PC-9 (cell line): Measurements from ENCODE around the gene SPATS2L. TPM values are rescaled to one million over a fixed set of nuclear protein-coding genes. Genes with fewer than 3 reads are reported as not detected.

Experiments
- BruUV-seq: library from RNA; stranded (reverse); fragments of 400-500 nt; replicated peaks from 2 replicates; lab custom pipeline; 2021; lab: Mats Ljungman, UMichigan
- CTCF ChIA-PET: fragments of 300-600 bp; sonication (Branson Sonifier 250); formaldehyde crosslinking; loops from one replicate; lab custom pipeline; 2022; ENCODE audit warnings: antibody characterized with exemption; lab: Charles Lee
- POLR2A ChIA-PET: fragments of 300-600 bp; sonication (Branson Sonifier 250); formaldehyde crosslinking; loops from one replicate; lab custom pipeline; 2022; ENCODE audit warnings: antibody characterized with exemption; ENCODE audit not compliant: unreplicated experiment; lab: Charles Lee
- DNase-seq, 2 experiments: peaks; one replicate each; pipeline versions ENCODE4 v3.0.0 to v3.0.0-alpha.2; 2015 to 2022; ENCODE audit warnings: mixed read lengths in 1 of 2
- H2AFZ ChIP-seq: fragments of 200-600 bp; sonication (generic); 2 replicates; pipeline ENCODE4 v1.8.1; 2017; ENCODE audit warnings: antibody characterized with exemption
- H3F3A ChIP-seq: fragments of 200-600 bp; sonication (generic); 2 replicates; pipeline ENCODE4 v1.8.1; 2017; ENCODE audit warnings: antibody characterized with exemption, mild to moderate bottlenecking, low read depth; ENCODE audit not compliant: insufficient read depth
- H3K27ac ChIP-seq: fragments of 200-600 bp; sonication (generic); 2 replicates; pipeline ENCODE4 v1.6.1; 2016; ENCODE audit warnings: mixed run types
- H3K27me3 ChIP-seq: fragments of 200-600 bp; sonication (generic); 2 replicates; pipeline ENCODE4 v1.6.1; 2016; ENCODE audit warnings: low read depth, mixed run types; ENCODE audit not compliant: insufficient read depth
- H3K36me3 ChIP-seq: fragments of 200-600 bp; sonication (generic); 2 replicates; pipeline ENCODE4 v1.6.1; 2016; ENCODE audit warnings: low read depth, mixed run types
- H3K4me1 ChIP-seq: fragments of 200-600 bp; sonication (generic); replicated peaks from 2 replicates; pipeline ENCODE4 v1.6.1; 2016; ENCODE audit warnings: mixed run types; ENCODE audit not compliant: insufficient read depth
- H3K4me2 ChIP-seq: fragments of 200-600 bp; sonication (generic); 2 replicates; pipeline ENCODE4 v1.6.1; 2017; ENCODE audit warnings: mixed run types
- H3K4me3 ChIP-seq: fragments of 200-600 bp; sonication (generic); 2 replicates; pipeline ENCODE4 v1.6.1; 2016; ENCODE audit warnings: mixed run types
- H3K79me2 ChIP-seq: fragments of 200-600 bp; sonication (generic); 2 replicates; pipeline ENCODE4 v1.6.1; 2017; ENCODE audit warnings: low read depth, mixed run types
- H3K9me2 ChIP-seq: fragments of 200-600 bp; sonication (generic); 2 replicates; pipeline ENCODE4 v1.8.1; 2017; ENCODE audit warnings: mild to moderate bottlenecking; ENCODE audit not compliant: insufficient read depth
- H3K9me3 ChIP-seq: fragments of 200-600 bp; sonication (generic); 2 replicates; pipeline ENCODE4 v1.8.1; 2016; ENCODE audit warnings: low read depth; ENCODE audit not compliant: insufficient read depth
- H4K20me1 ChIP-seq: fragments of 200-600 bp; sonication (generic); 2 replicates; pipeline ENCODE4 v1.8.1; 2017; ENCODE audit not compliant: insufficient read depth
- EZH2 ChIP-seq: fragments of 200-600 bp; sonication (generic); IDR thresholded peaks from 2 replicates; pipeline ENCODE4 v1.8.0; 2017; ENCODE audit warnings: antibody characterized with exemption, low read depth
- intact Hi-C: fragments of 100-400 bp; cut with micrococcal nuclease; formaldehyde crosslinking; loops from one replicate; pipeline ENCODE4 v1.10.0; 2022; ENCODE audit not compliant: unreplicated experiment
- total RNA-seq: library from RNA; stranded (reverse); gene quantifications from 2 replicates; pipeline ENCODE4 v1.2.3, GENCODE V29; 2021
- TF ChIP-seq, protein P1 (sequence below): fragments of 200-600 bp; sonication (generic); conservative IDR thresholded peaks from 2 replicates; pipeline ENCODE4 v1.6.1; 2017; ENCODE audit warnings: mixed run types, antibody characterized with exemption, mild to moderate bottlenecking, moderate library complexity

Gene SPATS2L
- total RNA-seq, 1 experiment from 2014 or later: 199 TPM

DNA sequence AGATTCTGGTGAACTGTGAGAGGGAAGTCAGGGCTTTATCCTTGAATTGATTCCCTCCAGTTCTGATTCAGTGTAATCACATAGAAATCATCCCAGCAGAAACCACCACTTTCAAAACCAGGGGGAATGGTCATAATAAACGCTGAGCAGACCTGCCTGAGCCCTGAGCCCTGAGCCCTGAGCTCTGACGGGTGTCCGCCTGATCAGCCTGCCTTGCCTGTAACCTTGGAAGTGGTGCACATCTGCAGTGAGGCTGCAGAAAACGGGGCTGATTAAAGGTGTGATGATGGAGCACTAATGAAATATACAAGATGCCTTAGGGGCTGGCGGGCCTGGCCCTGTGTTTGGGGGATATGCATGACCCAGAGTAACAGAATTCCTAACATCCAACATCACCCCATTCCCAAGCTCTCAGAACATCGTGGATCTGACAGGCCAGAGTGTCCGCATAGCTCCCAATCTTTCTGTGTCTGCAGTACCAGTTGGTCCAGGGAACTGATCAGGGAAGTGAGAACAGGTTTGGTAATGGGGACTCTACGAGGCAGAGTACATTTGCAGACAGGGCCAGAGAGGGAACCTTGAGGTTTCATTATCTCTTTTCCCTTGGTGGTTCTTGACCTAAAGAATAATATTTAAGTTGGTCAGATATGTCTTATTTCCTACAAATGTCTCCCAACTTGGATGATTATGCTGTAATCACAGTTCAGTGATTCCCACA lies 165.6 kb downstream of the SPATS2L start:
- Histone ChIP-seq H3K79me2 (no peaks in the 10 kb centered on the region), H3K9me2 (no peaks in the 10 kb centered on the region), H3K9me3 (no peaks in the 10 kb centered on the region), H4K20me1 (no peaks in the 10 kb centered on the region), H3K4me2 (no peak overlapping the region), H3K4me1 (no peaks in the 10 kb centered on the region), H3K36me3 (peaks cover 17% of the 10 kb centered on the region), H2AFZ (no peak overlapping the region), H3F3A (peaks cover 5% of the 10 kb centered on the region; the same call in 1 of the 2 replicates), H3K4me3 (no peak overlapping the region), H3K27ac (no peak overlapping the region), H3K27me3 (no peaks in the 10 kb centered on the region)
- intact Hi-C loops: no loop called here
- ChIA-PET POLR2A (no interaction called here), CTCF (interaction anchor here (1.8 kb wide), 1 partner anchor 9 kb away, joined by 5 read pairs; no protein-coding TSS in a partner anchor)
- DNase-seq: no peak
- no peak for TF ChIP-seq EZH2
- TF ChIP-seq, protein P1, sequence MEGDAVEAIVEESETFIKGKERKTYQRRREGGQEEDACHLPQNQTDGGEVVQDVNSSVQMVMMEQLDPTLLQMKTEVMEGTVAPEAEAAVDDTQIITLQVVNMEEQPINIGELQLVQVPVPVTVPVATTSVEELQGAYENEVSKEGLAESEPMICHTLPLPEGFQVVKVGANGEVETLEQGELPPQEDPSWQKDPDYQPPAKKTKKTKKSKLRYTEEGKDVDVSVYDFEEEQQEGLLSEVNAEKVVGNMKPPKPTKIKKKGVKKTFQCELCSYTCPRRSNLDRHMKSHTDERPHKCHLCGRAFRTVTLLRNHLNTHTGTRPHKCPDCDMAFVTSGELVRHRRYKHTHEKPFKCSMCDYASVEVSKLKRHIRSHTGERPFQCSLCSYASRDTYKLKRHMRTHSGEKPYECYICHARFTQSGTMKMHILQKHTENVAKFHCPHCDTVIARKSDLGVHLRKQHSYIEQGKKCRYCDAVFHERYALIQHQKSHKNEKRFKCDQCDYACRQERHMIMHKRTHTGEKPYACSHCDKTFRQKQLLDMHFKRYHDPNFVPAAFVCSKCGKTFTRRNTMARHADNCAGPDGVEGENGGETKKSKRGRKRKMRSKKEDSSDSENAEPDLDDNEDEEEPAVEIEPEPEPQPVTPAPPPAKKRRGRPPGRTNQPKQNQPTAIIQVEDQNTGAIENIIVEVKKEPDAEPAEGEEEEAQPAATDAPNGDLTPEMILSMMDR: no peak
- BruUV-seq: no TSS peak

DNA sequence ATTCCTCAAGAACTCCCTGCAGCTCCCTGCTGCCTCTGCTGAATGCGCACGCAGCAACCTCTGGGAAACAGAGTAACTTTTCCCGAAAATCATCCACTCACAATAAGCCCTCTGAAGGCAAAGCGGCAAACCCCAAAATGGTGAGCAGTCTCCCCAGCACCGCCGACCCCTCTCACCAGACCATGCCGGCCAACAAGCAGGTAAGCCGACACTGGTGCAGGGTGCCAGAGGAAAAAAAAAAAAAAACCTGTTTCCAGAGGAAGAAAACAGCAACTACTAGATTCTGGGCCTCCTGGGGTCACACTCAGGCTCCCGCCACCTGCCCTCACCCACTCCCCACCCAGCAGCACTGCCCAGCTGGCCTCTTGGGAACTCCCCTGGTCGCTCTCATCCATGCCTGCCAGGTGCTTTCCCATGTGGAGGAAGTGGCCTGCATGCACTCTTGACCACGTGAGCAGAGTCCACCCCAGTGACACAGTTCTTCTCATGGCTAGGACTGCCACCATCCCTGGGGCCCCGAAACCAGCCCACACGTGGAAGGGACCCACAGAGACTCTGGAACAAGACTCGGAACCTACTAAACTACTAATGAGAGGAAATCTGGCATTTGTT lies 166.5 kb downstream of the SPATS2L start:
- ChIA-PET CTCF (interaction anchor here (1.8 kb wide), 1 partner anchor 8 kb away, joined by 5 read pairs; no protein-coding TSS in a partner anchor), POLR2A (no interaction called here)
- peaks cover 6% of the 10 kb centered on the region for H3K4me1 ChIP-seq
- H3K9me2 ChIP-seq: no peaks in the 10 kb centered on the region
- intact Hi-C loops: no loop called here
- H3K4me3 ChIP-seq: no peak overlapping the region
- no peaks in the 10 kb centered on the region for H4K20me1 ChIP-seq
- H3K9me3 ChIP-seq: no peaks in the 10 kb centered on the region
- no peak overlapping the region for H3K4me2 ChIP-seq
- H3K27ac ChIP-seq: no peak overlapping the region
- no TSS peak for BruUV-seq
- H3K36me3 ChIP-seq: peaks cover 22% of the 10 kb centered on the region
- H2AFZ ChIP-seq: no peak overlapping the region
- DNase-seq: no peak
- H3F3A ChIP-seq: peaks cover 12% of the 10 kb centered on the region; the same call in 1 of the 2 replicates
- TF ChIP-seq, protein P1: no peak
- TF ChIP-seq EZH2: no peak
- no peaks in the 10 kb centered on the region for H3K79me2 ChIP-seq
- no peaks in the 10 kb centered on the region for H3K27me3 ChIP-seq

DNA sequence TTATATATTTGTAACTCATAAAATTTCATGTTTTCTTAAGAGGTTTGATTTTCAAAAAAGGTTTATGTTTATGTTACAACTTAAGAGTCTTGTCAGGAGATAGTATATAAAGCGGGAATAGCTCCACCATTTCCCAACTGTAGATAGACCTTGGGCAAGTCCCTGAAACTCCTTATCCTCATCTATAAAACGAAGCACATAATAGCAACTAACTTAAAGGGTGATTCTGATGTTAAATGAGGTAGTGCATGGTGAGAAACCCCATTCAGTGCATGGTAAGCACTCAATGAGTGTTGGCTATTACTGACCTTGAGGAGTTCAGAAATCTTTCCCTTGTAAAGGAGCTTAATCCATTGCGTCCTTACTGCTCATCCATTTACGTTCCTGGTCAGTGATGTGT lies 169.3 kb downstream of the SPATS2L start:
- no peaks in the 10 kb centered on the region for H4K20me1 ChIP-seq
- H3F3A ChIP-seq: peaks cover 40% of the 10 kb centered on the region
- H3K79me2 ChIP-seq: no peaks in the 10 kb centered on the region
- H3K4me2 ChIP-seq: no peak overlapping the region
- H3K36me3 ChIP-seq: peaks cover 27% of the 10 kb centered on the region
- no peak for DNase-seq
- H3K4me1 ChIP-seq: peaks cover 34% of the 10 kb centered on the region
- ChIA-PET CTCF (no interaction called here), POLR2A (interaction anchor here (0.7 kb wide), 1 partner anchor 11 kb away, joined by 4 read pairs; no protein-coding TSS in a partner anchor)
- no peak for TF ChIP-seq EZH2
- TF ChIP-seq, protein P1: no peak
- H3K9me3 ChIP-seq: no peaks in the 10 kb centered on the region
- H3K27ac ChIP-seq: no peak overlapping the region
- H2AFZ ChIP-seq: no peak overlapping the region
- intact Hi-C loops: no loop called here
- H3K4me3 ChIP-seq: no peak overlapping the region
- H3K9me2 ChIP-seq: no peaks in the 10 kb centered on the region
- no peaks in the 10 kb centered on the region for H3K27me3 ChIP-seq
- BruUV-seq: no TSS peak
